GM12891 (cell line): ENCODE results near the gene ITGA4.
A peak's percentile ranks its signal among the peaks of the same experiment; 100 is the strongest.

Experiments
- DNase-seq: peaks from one replicate; pipeline ENCODE4 v3.0.0; 2011; ENCODE audit warnings: low spot score; ENCODE audit not compliant: insufficient read length
- FAIRE-seq: peaks from 2 replicates; lab custom pipeline; 2011; peaks lifted over from hg19 to GRCh38; lab: Jason Lieb, UNC
- PAX5 ChIP-seq: IDR thresholded peaks from 2 replicates; pipeline ENCODE4 v1.6.1; 2011; ENCODE audit warnings: low read length, moderate library complexity, mild to moderate bottlenecking; ENCODE audit not compliant: insufficient read depth, severe bottlenecking
- POLR2A ChIP-seq: IDR thresholded peaks from 2 replicates; pipeline ENCODE4 v1.6.1; 2011; ENCODE audit warnings: low read depth, low read length, control low read depth
- POLR2AphosphoS5 ChIP-seq: IDR thresholded peaks from 2 replicates; pipeline ENCODE4 v1.6.1; 2011; ENCODE audit warnings: low read depth, low read length, control low read depth
- POU2F2 ChIP-seq: IDR thresholded peaks from 2 replicates; pipeline ENCODE4 v1.6.1; 2011; ENCODE audit warnings: low read depth, mild to moderate bottlenecking, control low read depth, low read length, moderate library complexity
- SPI1 ChIP-seq: IDR thresholded peaks from 2 replicates; pipeline ENCODE4 v1.6.1; 2011; ENCODE audit warnings: low read depth, low read length, control low read depth
- TAF1 ChIP-seq: IDR thresholded peaks from 2 replicates; pipeline ENCODE4 v1.6.1; 2011; ENCODE audit warnings: low read depth, low read length, control low read depth

ITGA4 gene

DNA sequence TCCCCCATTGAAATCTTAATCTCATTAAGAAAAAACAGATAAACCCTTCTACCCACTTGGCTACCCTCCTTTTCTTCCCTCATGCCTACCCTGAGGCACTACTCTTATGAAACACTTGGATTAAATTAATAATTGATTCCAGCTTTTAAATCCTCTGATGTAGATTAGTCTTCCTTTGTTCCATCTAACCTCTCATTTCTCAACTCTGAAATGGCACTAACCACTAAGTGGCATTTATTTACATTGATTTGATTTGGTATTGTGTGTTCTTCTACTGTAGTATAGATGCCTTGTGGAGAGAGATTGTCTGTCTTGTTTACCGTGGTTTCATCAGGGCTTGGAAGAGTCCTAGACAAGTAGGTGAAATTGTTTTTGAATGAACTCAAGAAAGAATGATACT lies 26.7 kb downstream of the ITGA4 start:
- TF ChIP-seq SPI1 = no peak
- TF ChIP-seq POLR2AphosphoS5 = no peak
- no peak for TF ChIP-seq POLR2A
- FAIRE-seq (peak; percentile 74), DNase-seq (no peak)

GRCh38 chr2:181484851-181485637 lies 27.9 kb downstream of the ITGA4 start:
- FAIRE-seq = no peak
- TF ChIP-seq POLR2A (no peak), PAX5 (no peak)
- DNase-seq = no peak

GRCh38 chr2:181485638-181485946 lies 28.4 kb downstream of the ITGA4 start:
- no peak for DNase-seq
- TF ChIP-seq POLR2A (no peak), POU2F2 (no peak), POLR2AphosphoS5 (no peak), PAX5 (no peak), TAF1 (no peak), SPI1 (no peak)
- no peak for FAIRE-seq

DNA sequence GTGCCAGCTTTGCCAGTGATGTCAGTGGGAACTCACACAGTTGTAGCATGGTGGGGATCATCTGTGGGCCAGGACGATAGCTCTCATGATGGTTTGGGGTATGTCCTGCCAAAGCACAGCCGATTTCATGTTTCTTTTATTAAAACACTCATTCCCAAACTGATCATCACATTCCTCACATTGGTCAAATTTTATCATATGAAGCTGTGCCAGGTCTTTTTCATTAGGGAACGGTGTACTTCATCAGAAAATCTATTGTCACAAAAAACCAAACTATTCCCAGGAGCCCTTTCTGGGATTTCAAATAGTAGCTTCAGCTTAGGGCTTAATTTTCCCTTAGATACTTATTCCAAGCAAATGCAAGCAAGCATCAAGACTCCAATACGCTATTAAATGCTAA lies 42.0 kb downstream of the ITGA4 start:
- FAIRE-seq = peak; percentile 43
- TF ChIP-seq POU2F2 = no peak
- TF ChIP-seq PAX5 = no peak
- TF ChIP-seq POLR2A = no peak
- no peak for TF ChIP-seq POLR2AphosphoS5
- DNase-seq = no peak

- FAIRE-seq (peak; percentile 13), DNase-seq (no peak)
- TF ChIP-seq POLR2A (no peak), SPI1 (no peak), PAX5 (no peak), TAF1 (no peak), POU2F2 (no peak), POLR2AphosphoS5 (no peak)
Measured at GRCh38 chr2:181500201-181500600, 43.0 kb downstream of the ITGA4 start.

- no peak for DNase-seq
- FAIRE-seq = peak; percentile 40
- TF ChIP-seq TAF1 (no peak), POLR2A (no peak), PAX5 (no peak), POU2F2 (no peak), SPI1 (no peak), POLR2AphosphoS5 (no peak)
Measured at GRCh38 chr2:181515719-181516118, 58.5 kb downstream of the ITGA4 start.

- DNase-seq = no peak
- FAIRE-seq = no peak
- TF ChIP-seq POLR2A (no peak), SPI1 (no peak), POU2F2 (no peak), POLR2AphosphoS5 (no peak), TAF1 (no peak), PAX5 (no peak)
Measured at GRCh38 chr2:181516992-181517391, 59.8 kb downstream of the ITGA4 start.

DNA sequence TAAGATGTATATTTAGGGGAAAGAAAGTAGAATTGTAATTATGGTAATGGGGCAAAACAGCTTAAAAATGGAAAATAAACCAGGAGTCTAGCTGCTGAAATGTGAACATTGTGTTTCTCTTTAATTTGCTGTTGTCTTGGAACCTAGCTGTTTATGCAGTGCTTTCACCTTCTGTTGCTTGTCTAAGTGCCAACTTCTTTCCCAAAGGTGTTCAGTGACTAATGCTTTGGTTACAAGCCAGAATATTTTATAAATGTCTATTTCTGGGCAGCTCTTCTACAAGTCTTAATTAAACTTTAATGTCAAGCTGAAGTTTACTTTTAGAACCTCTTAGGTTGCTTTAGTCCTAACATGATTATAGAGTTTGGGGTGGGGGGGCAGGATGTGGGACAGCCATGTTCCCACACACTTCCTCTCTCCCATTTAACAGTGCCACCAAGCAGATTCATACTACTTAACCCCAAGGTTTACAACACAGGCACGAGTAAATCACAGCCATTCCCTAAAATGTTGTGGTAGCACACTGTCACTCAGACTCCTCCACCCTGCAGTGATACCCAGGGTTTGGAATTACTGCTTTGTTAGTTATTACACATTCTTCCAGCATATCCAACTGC lies 60.6 kb downstream of the ITGA4 start:
- TF ChIP-seq POLR2A = no peak
- peak; percentile 22; the same call in 1 of the 2 replicates for TF ChIP-seq SPI1
- TF ChIP-seq PAX5 = no peak
- TF ChIP-seq TAF1 = no peak
- no peak for TF ChIP-seq POU2F2
- no peak for TF ChIP-seq POLR2AphosphoS5
- DNase-seq (no peak), FAIRE-seq (peak; percentile 67)

DNA sequence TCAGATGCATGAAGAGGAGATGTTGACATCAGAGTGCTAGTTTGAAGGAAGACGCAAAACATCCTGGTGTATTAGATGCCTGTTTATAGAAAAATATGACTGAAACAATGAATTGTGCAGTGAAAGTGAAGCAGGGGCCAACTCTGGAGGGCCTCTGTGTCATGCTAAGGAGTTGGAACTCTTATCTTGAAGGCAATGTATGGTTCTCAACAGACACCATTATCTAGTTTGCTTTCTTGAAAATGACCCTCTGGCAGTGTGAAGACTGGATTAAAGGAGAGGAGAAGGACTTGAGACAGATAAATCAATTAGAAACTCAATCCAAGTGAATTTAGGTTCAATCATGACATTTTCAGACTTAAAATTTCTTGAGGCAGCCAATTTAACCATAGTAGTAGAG lies 63.1 kb downstream of the ITGA4 start:
- TF ChIP-seq POLR2AphosphoS5 = no peak
- TF ChIP-seq POLR2A = no peak
- DNase-seq (no peak), FAIRE-seq (no peak)

DNA sequence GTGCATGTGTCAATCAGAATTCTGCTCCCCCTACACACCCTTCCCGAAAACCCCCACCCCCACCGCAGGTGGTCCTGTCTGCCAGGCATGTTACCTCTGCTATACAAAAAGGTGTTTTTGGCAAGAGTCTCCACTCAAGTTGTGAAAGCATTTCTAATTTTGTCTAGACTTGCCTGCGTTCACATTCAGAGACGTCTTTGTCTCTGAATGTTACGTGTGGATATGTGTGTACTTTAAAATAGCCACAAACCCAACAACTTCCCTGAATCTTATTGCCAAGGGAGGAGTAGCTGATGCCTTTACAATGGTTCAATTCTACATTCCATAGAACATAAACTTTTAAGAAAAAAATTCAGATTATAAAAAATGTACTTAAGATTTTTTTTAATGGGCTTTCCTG lies 66.6 kb downstream of the ITGA4 start:
- DNase-seq (no peak), FAIRE-seq (no peak)
- TF ChIP-seq PAX5 (no peak), SPI1 (no peak), POU2F2 (no peak), TAF1 (no peak), POLR2AphosphoS5 (no peak), POLR2A (no peak)
